NOMO-1 treated with dmso at 0.1 percent for 144 hours (cell line): ENCODE data around the gene CD200R1L.
A peak's percentile ranks its signal among the peaks of the same experiment; 100 is the strongest.

Source experiments
- DNase-seq: peaks from one replicate; lab custom pipeline; 2025; ENCODE audit not compliant: unreplicated experiment; lab: John Stamatoyannopoulos, UW

CD200R1L gene

GRCh38 chr3:112769286-112769978, 77.2 kb downstream of the CD200R1L start:
- no peak for DNase-seq

GRCh38 chr3:112767777-112768176, 78.9 kb downstream of the CD200R1L start:
- DNase-seq: no peak

GRCh38 chr3:112767177-112767576, 79.5 kb downstream of the CD200R1L start:
- DNase-seq: peak; percentile 81
